ENCODE data around the gene RBP7.

The RBP7 gene

GRCh38 chr1:10050611-10051010, 53.6 kb downstream of the RBP7 start:
- TF ChIP-seq CTCF (IDR thresholded peaks at IDR 0.05; ENCODE audit: low read depth, low read length), result no peak

GRCh38 chr1:10051656-10052055, 54.6 kb downstream of the RBP7 start:
- TF ChIP-seq CTCF (IDR thresholded peaks at IDR 0.05; ENCODE audit: low read depth, low read length), result no peak
- no peak overlapping the region for H3K4me3 ChIP-seq (ENCODE audit: low read depth, low read length)

More at GRCh38 chr1:10050611-10051010, 53.6 kb downstream of the RBP7 start:
- no peak overlapping the region for H3K4me3 ChIP-seq (ENCODE audit: low read depth, low read length)

GRCh38 chr1:10052347-10052746, 55.3 kb downstream of the RBP7 start:
- no peak overlapping the region for H3K4me3 ChIP-seq (ENCODE audit: low read depth, low read length)
- no peak for TF ChIP-seq CTCF (IDR thresholded peaks at IDR 0.05; ENCODE audit: low read depth, low read length)

- H3K4me3 ChIP-seq (ENCODE audit: low read depth, low read length), result no peak overlapping the region
- TF ChIP-seq CTCF (IDR thresholded peaks at IDR 0.05; ENCODE audit: low read depth, low read length), result no peak
Observed at GRCh38 chr1:10054465-10054864, 57.4 kb downstream of the RBP7 start.

- no peak overlapping the region for H3K4me3 ChIP-seq (ENCODE audit: low read depth, low read length)
- TF ChIP-seq CTCF (IDR thresholded peaks at IDR 0.05; ENCODE audit: low read depth, low read length), result no peak
Observed at GRCh38 chr1:10056599-10056987, 59.6 kb downstream of the RBP7 start.

- H3K4me3 ChIP-seq (ENCODE audit: low read depth, low read length), result no peak overlapping the region
- no peak for TF ChIP-seq CTCF (IDR thresholded peaks at IDR 0.05; ENCODE audit: low read depth, low read length)
Observed at GRCh38 chr1:10057343-10057742, 60.3 kb downstream of the RBP7 start.

- no peak for TF ChIP-seq CTCF (IDR thresholded peaks at IDR 0.05; ENCODE audit: low read depth, low read length)
- no peak overlapping the region for H3K4me3 ChIP-seq (ENCODE audit: low read depth, low read length)
Observed at GRCh38 chr1:10057796-10058195, 60.8 kb downstream of the RBP7 start.
